Endothelial cell of umbilical vein (primary cell): Measurements from ENCODE around the gene MPDZ. TPM values are rescaled to one million over a fixed set of nuclear protein-coding genes. Genes with fewer than 3 reads are reported as not detected.

Experiments used
- BruUV-seq: library from RNA; stranded (reverse); fragments of 400-500 nt; replicated peaks from 2 replicates; lab custom pipeline; 2021; lab: Mats Ljungman, UMichigan
- CTCF ChIA-PET: fragments of 300-600, 350-600 bp; sonication (Branson Sonifier 250); formaldehyde crosslinking; loops from one replicate; lab custom pipeline; 2021; ENCODE audit warnings: antibody characterized with exemption, inconsistent platforms; lab: Charles Lee
- POLR2A ChIA-PET: fragments of 300-600, 350-600 bp; sonication (Branson Sonifier 250); formaldehyde crosslinking; loops from one replicate; lab custom pipeline; 2021; ENCODE audit warnings: antibody characterized with exemption, inconsistent platforms; lab: Charles Lee
- DNase-seq: peaks from one replicate; pipeline ENCODE4 v3.0.0-alpha.2; 2011; ENCODE audit warnings: low read depth, low spot score
- FAIRE-seq: peaks from 2 replicates; lab custom pipeline; 2011; peaks lifted over from hg19 to GRCh38; lab: Jason Lieb, UNC
- H2AFZ ChIP-seq: 2 replicates; pipeline ENCODE4 v1.6.0; 2012; ENCODE audit warnings: low read depth, low read length, control low read depth, inconsistent platforms
- H3K27ac ChIP-seq: 2 replicates; pipeline ENCODE4 v1.5.1; 2011; ENCODE audit warnings: low read depth, mild to moderate bottlenecking, control low read depth, low read length, moderate library complexity; ENCODE audit not compliant: insufficient read depth
- H3K27me3 ChIP-seq, 2 experiments: 2 replicates each; pipeline versions ENCODE4 v1.6.0 to v1.6.1; 2011; ENCODE audit warnings: low read length in 2 of 2, mixed read lengths in 1 of 2; ENCODE audit not compliant: control insufficient read depth in 2 of 2, insufficient read depth in 2 of 2
- H3K36me3 ChIP-seq, 2 experiments: 2 replicates in 1 of 2; 3 replicates in 1 of 2; pipeline ENCODE4 v1.5.1; 2011; ENCODE audit warnings: low read length in 2 of 2, mild to moderate bottlenecking in 1 of 2, moderate library complexity in 1 of 2; ENCODE audit not compliant: control insufficient read depth in 2 of 2, insufficient read depth in 2 of 2; ENCODE audit errors: extremely low read depth in 1 of 2
- H3K4me1 ChIP-seq: 3 replicates; pipeline ENCODE4 v1.5.1; 2011; ENCODE audit warnings: mild to moderate bottlenecking, low read length; ENCODE audit not compliant: control insufficient read depth, insufficient read depth; ENCODE audit errors: extremely low read depth
- H3K4me2 ChIP-seq: 2 replicates; pipeline ENCODE4 v1.6.1; 2011; ENCODE audit warnings: low read length, control low read depth, mixed read lengths; ENCODE audit not compliant: insufficient read depth
- H3K4me3 ChIP-seq, 3 experiments: fragments of 200-600 bp in 1 of 3; sonication (generic), shearing (Covaris generic) in 1 of 3; replicated peaks in 1 of 3; 2 replicates each; pipeline ENCODE4 v1.5.1; 2011 to 2016; ENCODE audit warnings: control low read depth in 3 of 3, low read length in 3 of 3, mild to moderate bottlenecking in 2 of 3, inconsistent platforms in 1 of 3, low read depth in 1 of 3, moderate library complexity in 1 of 3; ENCODE audit not compliant: insufficient read depth in 1 of 3
- H3K79me2 ChIP-seq: 2 replicates; pipeline ENCODE4 v1.6.0; 2012; ENCODE audit warnings: low read length, inconsistent platforms; ENCODE audit not compliant: control insufficient read depth, insufficient read depth
- H3K9ac ChIP-seq: replicated peaks from 2 replicates; pipeline ENCODE3; 2011; ENCODE audit warnings: low read length, control low read depth; ENCODE audit not compliant: insufficient read depth; ENCODE audit errors: extremely low read depth
- H3K9me1 ChIP-seq: replicated peaks from 3 replicates; pipeline ENCODE4 v1.6.0; 2011; ENCODE audit warnings: mild to moderate bottlenecking, low read length; ENCODE audit not compliant: control insufficient read depth, insufficient read depth; ENCODE audit errors: extremely low read depth
- H3K9me3 ChIP-seq: replicated peaks from 2 replicates; pipeline ENCODE4 v1.5.1; 2012; ENCODE audit warnings: low read length, inconsistent platforms; ENCODE audit not compliant: control insufficient read depth, insufficient read depth
- H4K20me1 ChIP-seq: replicated peaks from 2 replicates; pipeline ENCODE3; 2011; ENCODE audit warnings: mild to moderate bottlenecking, low read length; ENCODE audit not compliant: control insufficient read depth, insufficient read depth; ENCODE audit errors: extremely low read depth
- CTCF ChIP-seq, 2 donors: IDR thresholded peaks; 1 replicate in 1 of 2; 2 replicates in 1 of 2; pipeline ENCODE4 v1.5.1; 2011; ENCODE audit warnings: low read length in 2 of 2, mild to moderate bottlenecking in 2 of 2, moderate library complexity in 2 of 2, control low read depth in 1 of 2, inconsistent platforms in 1 of 2, low read depth in 1 of 2; ENCODE audit not compliant: insufficient read depth in 1 of 2; ENCODE audit errors: extremely low read depth in 1 of 2
- EZH2 ChIP-seq: IDR thresholded peaks from 2 replicates; pipeline ENCODE4 v1.6.1; 2012; ENCODE audit warnings: borderline replicate concordance, low read depth, mild to moderate bottlenecking, moderate library complexity, low read length, inconsistent platforms; ENCODE audit not compliant: severe bottlenecking
- FOS ChIP-seq: IDR thresholded peaks from 2 replicates; pipeline ENCODE4 v1.6.1; 2011; ENCODE audit warnings: mild to moderate bottlenecking, low read length, moderate library complexity, borderline replicate concordance; ENCODE audit not compliant: insufficient read depth
- GATA2 ChIP-seq: IDR thresholded peaks from 2 replicates; pipeline ENCODE4 v1.7.0; 2011; ENCODE audit warnings: low read depth, mild to moderate bottlenecking, moderate library complexity, mixed read lengths, low read length; ENCODE audit not compliant: insufficient read length, insufficient read depth
- JUN ChIP-seq: IDR thresholded peaks from 2 replicates; pipeline ENCODE4 v1.6.1; 2011; ENCODE audit warnings: borderline replicate concordance, low read depth; ENCODE audit not compliant: insufficient read length, insufficient read depth
- MAX ChIP-seq: IDR thresholded peaks from 2 replicates; pipeline ENCODE4 v1.6.1; 2011; ENCODE audit not compliant: insufficient read depth, insufficient read length
- MYC ChIP-seq: IDR thresholded peaks from one replicate; pipeline ENCODE4 v1.6.1; 2011; ENCODE audit warnings: mild to moderate bottlenecking, low read depth, low read length
- POLR2A ChIP-seq: IDR thresholded peaks from 2 replicates; pipeline ENCODE4 v1.6.1; 2012; ENCODE audit warnings: low read depth, mild to moderate bottlenecking, control low read depth, low read length
- POLR2AphosphoS5 ChIP-seq: IDR thresholded peaks from 2 replicates; pipeline ENCODE4 v1.6.1; 2012; ENCODE audit warnings: low read depth, mild to moderate bottlenecking, control low read depth, low read length, moderate library complexity; ENCODE audit not compliant: insufficient read depth
- dilution Hi-C: fragments of 300-500 bp; cut with MboI; formaldehyde crosslinking; loops from one replicate; pipeline ENCODE4 v1.15.0; 2019; ENCODE audit warnings: low sequenced_read_pairs; ENCODE audit not compliant: extremely low pct_ligation_motif_present
- intact Hi-C: fragments of 100-400 bp; cut with micrococcal nuclease; formaldehyde crosslinking; loops from one replicate; pipeline ENCODE4 v1.10.0; 2022
- polyA plus RNA-seq, 4 experiments: library from polyadenylated mRNA; depleted of rRNA in 3 of 4; stranded (reverse) in 3 of 4; unstranded in 1 of 4; fragments of >200 nt; gene quantifications; 2 replicates each; pipeline versions ENCODE4 v1.2.1 to v1.2.3, GENCODE V29; 2011 to 2012; ENCODE audit warnings: missing spikeins in 1 of 4
- total RNA-seq: library from RNA; stranded (reverse); gene quantifications from 2 replicates; pipeline ENCODE4 v1.2.3, GENCODE V29; 2021

Gene MPDZ
- total and polyA plus RNA-seq, 2 donors (not counting 3 experiments of a cell fraction or from before 2014, with no cell fraction given), result 22.3 to 54.4 TPM

GRCh38 chr9:13063880-13064459 is 215.5 kb downstream of the MPDZ start:
- ChIA-PET CTCF (interaction anchor here (1.1 to 1.2 kb wide), 2 partner anchors 14 to 26 kb away, joined by 3 read pairs; no protein-coding TSS in a partner anchor), POLR2A (no interaction called here)
- H3K4me3 ChIP-seq, result no peak overlapping the region
- H3K27me3 ChIP-seq, result peaks cover 5% of the 10 kb centered on the region in 2 experiments
- H3K4me1 ChIP-seq, result no peaks in the 10 kb centered on the region
- no TSS peak for BruUV-seq
- no peaks in the 10 kb centered on the region for H3K9me3 ChIP-seq
- H3K9ac ChIP-seq, result no peak overlapping the region
- no peak overlapping the region for H3K27ac ChIP-seq
- H3K4me2 ChIP-seq, result no peak overlapping the region
- no peaks in the 10 kb centered on the region for H3K79me2 ChIP-seq
- no peak overlapping the region for H2AFZ ChIP-seq
- intact Hi-C loops, result no loop called here
- no peaks in the 10 kb centered on the region for H3K9me1 ChIP-seq
- DNase-seq, result no peak
- FAIRE-seq, result no peak
- no peaks in the 10 kb centered on the region for H4K20me1 ChIP-seq
- dilution Hi-C loops, result no loop called here
- H3K36me3 ChIP-seq, result no peaks in the 10 kb centered on the region
- no peak for TF ChIP-seq MYC
- no peak for TF ChIP-seq GATA2
- no peak for TF ChIP-seq JUN
- no peak for TF ChIP-seq POLR2A
- no peak for TF ChIP-seq FOS
- no peak for TF ChIP-seq CTCF (IDR thresholded peaks at IDR 0.05; ENCODE audit: extremely low read depth in 1 of 2, insufficient read depth in 1 of 2, low read depth in 1 of 2, low read length in 2 of 2)
- TF ChIP-seq MAX, result no peak
- no peak for TF ChIP-seq EZH2
- TF ChIP-seq POLR2AphosphoS5, result no peak
